Astrocyte (in vitro differentiated cells and primary cell): ENCODE data around the gene TBCEL. TPM values are rescaled to one million over a fixed set of nuclear protein-coding genes. Genes with fewer than 3 reads are reported as not detected.
"Not testable (repeated sequence)": the region's sequence is repeated elsewhere in the genome, so short reads cannot be mapped to it uniquely, and the experiment has no call there.

Experiments
- DNase-seq: peaks from one replicate; pipeline ENCODE4 v3.0.0-alpha.2; 2010; ENCODE audit warnings: low read depth
- FAIRE-seq: peaks from 2 replicates; lab custom pipeline; 2011; peaks lifted over from hg19 to GRCh38; lab: Jason Lieb, UNC
- H2AFZ ChIP-seq: 2 replicates; pipeline ENCODE4 v1.6.0; 2012; ENCODE audit warnings: low read depth, low read length, inconsistent platforms
- H3K27ac ChIP-seq: 2 replicates; pipeline ENCODE4 v1.5.1; 2011; ENCODE audit warnings: low read depth, low read length, inconsistent platforms
- H3K27me3 ChIP-seq: 2 replicates; pipeline ENCODE4 v1.6.0; 2011; ENCODE audit warnings: low read length, inconsistent platforms; ENCODE audit not compliant: insufficient read depth
- H3K36me3 ChIP-seq: 2 replicates; pipeline ENCODE4 v1.5.1; 2011; ENCODE audit warnings: low read length, inconsistent platforms; ENCODE audit not compliant: insufficient read depth
- H3K4me1 ChIP-seq: 2 replicates; pipeline ENCODE4 v1.5.1; 2011; ENCODE audit warnings: low read length, inconsistent platforms; ENCODE audit not compliant: insufficient read depth
- H3K4me2 ChIP-seq: 2 replicates; pipeline ENCODE4 v1.6.0; 2012; ENCODE audit warnings: low read length, inconsistent platforms
- H3K4me3 ChIP-seq: 2 replicates; pipeline ENCODE4 v1.5.1; 2011; ENCODE audit warnings: low read depth, mild to moderate bottlenecking, low read length, inconsistent platforms; ENCODE audit not compliant: insufficient read depth
- H3K79me2 ChIP-seq: 2 replicates; pipeline ENCODE4 v1.6.0; 2012; ENCODE audit warnings: mild to moderate bottlenecking, low read length, inconsistent platforms; ENCODE audit not compliant: insufficient read depth
- H3K9ac ChIP-seq: 2 replicates; pipeline ENCODE4 v1.6.0; 2012; ENCODE audit warnings: mild to moderate bottlenecking, low read length, inconsistent platforms
- H3K9me3 ChIP-seq: 2 replicates; pipeline ENCODE4 v1.5.1; 2012; ENCODE audit warnings: low read depth, mild to moderate bottlenecking, low read length, inconsistent platforms; ENCODE audit not compliant: insufficient read depth
- H4K20me1 ChIP-seq: 2 replicates; pipeline ENCODE4 v1.6.0; 2012; ENCODE audit warnings: low read length, inconsistent platforms; ENCODE audit not compliant: insufficient read depth
- H3K27ac Mint-ChIP-seq: one replicate; pipeline ENCODE4 v1.8.0; 2021; ENCODE audit warnings: mild to moderate bottlenecking, mixed read lengths; ENCODE audit not compliant: unreplicated experiment
- H3K27me3 Mint-ChIP-seq: one replicate; pipeline ENCODE4 v1.8.0; 2021; ENCODE audit warnings: low read depth, mixed read lengths; ENCODE audit not compliant: unreplicated experiment
- H3K36me3 Mint-ChIP-seq: one replicate; pipeline ENCODE4 v1.8.0; 2021; ENCODE audit warnings: low read depth, mixed read lengths; ENCODE audit not compliant: unreplicated experiment
- H3K4me1 Mint-ChIP-seq: one replicate; pipeline ENCODE4 v1.8.0; 2021; ENCODE audit warnings: low read depth, mixed read lengths; ENCODE audit not compliant: unreplicated experiment
- H3K4me3 Mint-ChIP-seq: one replicate; pipeline ENCODE4 v1.8.0; 2021; ENCODE audit warnings: mild to moderate bottlenecking, moderate library complexity, mixed read lengths; ENCODE audit not compliant: unreplicated experiment
- H3K9me3 Mint-ChIP-seq: one replicate; pipeline ENCODE4 v1.8.0; 2021; ENCODE audit warnings: mild to moderate bottlenecking, mixed read lengths; ENCODE audit not compliant: unreplicated experiment
- CTCF ChIP-seq: IDR thresholded peaks from 2 replicates; pipeline ENCODE4 v1.5.1; 2011; ENCODE audit warnings: low read depth, mild to moderate bottlenecking, inconsistent platforms, low read length, moderate library complexity; ENCODE audit not compliant: insufficient read depth
- EZH2 ChIP-seq: IDR thresholded peaks from 2 replicates; pipeline ENCODE4 v1.6.1; 2012; ENCODE audit warnings: mild to moderate bottlenecking, low read length, inconsistent platforms; ENCODE audit not compliant: insufficient read depth
- total RNA-seq: library from RNA; stranded (reverse); gene quantifications from 2 replicates; pipeline ENCODE4 v1.2.1, GENCODE V29; 2021

Gene TBCEL
- total RNA-seq, 1 donor from 2014 or later, result 25.9 TPM

- H3K9me3 Mint-ChIP-seq, result no peaks in the 10 kb centered on the region
- no peaks in the 10 kb centered on the region for H3K36me3 Mint-ChIP-seq
- H4K20me1 ChIP-seq, result peaks cover 54% of the 10 kb centered on the region
Observed at GRCh38 chr11:121029153-121029552, 5.3 kb downstream of the TBCEL start.

GRCh38 chr11:121029813-121030445, 6.0 kb downstream of the TBCEL start:
- Mint-ChIP-seq H3K27ac (no peak overlapping the region), H3K27me3 (no peaks in the 10 kb centered on the region), H3K9me3 (no peaks in the 10 kb centered on the region), H3K4me1 (peaks cover 14% of the 10 kb centered on the region), H3K4me3 (no peak overlapping the region), H3K36me3 (no peaks in the 10 kb centered on the region)
- Histone ChIP-seq H3K9ac (no peak overlapping the region), H2AFZ (no peak overlapping the region), H3K27me3 (no peaks in the 10 kb centered on the region), H3K4me1 (peaks cover 5% of the 10 kb centered on the region), H3K36me3 (no peaks in the 10 kb centered on the region), H3K9me3 (no peaks in the 10 kb centered on the region), H3K27ac (no peak overlapping the region), H3K79me2 (peaks cover 76% of the 10 kb centered on the region), H4K20me1 (peaks cover 50% of the 10 kb centered on the region), H3K4me3 (no peak overlapping the region), H3K4me2 (no peak overlapping the region)
- no peak for FAIRE-seq
- TF ChIP-seq CTCF (no peak), EZH2 (no peak)
- DNase-seq, result no peak

More at GRCh38 chr11:121029153-121029552, 5.3 kb downstream of the TBCEL start:
- Histone ChIP-seq H2AFZ (no peak overlapping the region), H3K4me3 (no peak overlapping the region), H3K4me1 (peaks cover 12% of the 10 kb centered on the region), H3K9me3 (no peaks in the 10 kb centered on the region), H3K36me3 (no peaks in the 10 kb centered on the region), H3K4me2 (no peak overlapping the region), H3K9ac (no peak overlapping the region), H3K27me3 (no peaks in the 10 kb centered on the region), H3K27ac (no peak overlapping the region), H3K79me2 (peaks cover 77% of the 10 kb centered on the region)
- FAIRE-seq (no peak), DNase-seq (no peak)
- Mint-ChIP-seq H3K27me3 (no peaks in the 10 kb centered on the region), H3K4me3 (no peak overlapping the region), H3K4me1 (peaks cover 14% of the 10 kb centered on the region), H3K27ac (no peak overlapping the region)
- TF ChIP-seq EZH2 (no peak), CTCF (no peak)

DNA sequence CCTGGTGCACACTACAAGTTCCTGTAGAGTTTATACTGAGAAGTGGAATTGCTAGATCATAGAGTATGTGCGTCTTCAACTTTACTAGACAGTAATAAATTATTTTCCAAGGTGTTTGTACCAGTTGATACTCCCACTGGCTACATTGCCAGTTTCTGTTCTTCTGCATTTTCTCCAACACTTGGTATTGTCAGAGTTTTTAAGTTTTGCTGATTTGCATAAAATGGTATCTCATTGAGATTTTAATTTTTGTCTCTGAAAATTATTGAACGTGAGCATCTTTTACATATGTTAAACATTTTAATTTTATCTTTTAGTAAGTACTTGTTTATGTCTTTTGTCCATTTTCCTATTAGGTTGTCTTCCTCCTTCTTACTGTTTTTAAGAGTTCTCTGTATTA, 7.3 kb downstream of the TBCEL start:
- no peaks in the 10 kb centered on the region for H3K27me3 ChIP-seq
- Mint-ChIP-seq H3K27ac (no peak overlapping the region), H3K9me3 (no peaks in the 10 kb centered on the region), H3K4me3 (no peak overlapping the region), H3K36me3 (no peaks in the 10 kb centered on the region), H3K27me3 (no peaks in the 10 kb centered on the region), H3K4me1 (peaks cover 18% of the 10 kb centered on the region)
- DNase-seq (no peak), FAIRE-seq (no peak)
- H3K79me2 ChIP-seq, result peaks cover 72% of the 10 kb centered on the region
- no peak overlapping the region for H2AFZ ChIP-seq
- H3K36me3 ChIP-seq, result no peaks in the 10 kb centered on the region
- H3K4me1 ChIP-seq, result no peaks in the 10 kb centered on the region
- H3K9ac ChIP-seq, result no peak overlapping the region
- no peak overlapping the region for H3K27ac ChIP-seq
- H3K4me2 ChIP-seq, result no peak overlapping the region
- peaks cover 50% of the 10 kb centered on the region for H4K20me1 ChIP-seq
- no peaks in the 10 kb centered on the region for H3K9me3 ChIP-seq
- TF ChIP-seq EZH2 (no peak), CTCF (no peak)
- H3K4me3 ChIP-seq, result no peak overlapping the region

- not testable (repeated sequence) for H3K27me3 Mint-ChIP-seq, FAIRE-seq, H3K27ac ChIP-seq, H3K4me3 Mint-ChIP-seq, H3K4me2 ChIP-seq, H2AFZ ChIP-seq, H3K9me3 ChIP-seq, H3K9ac ChIP-seq, H3K36me3 ChIP-seq, H3K4me3 ChIP-seq, DNase-seq, H3K27me3 ChIP-seq, H3K27ac Mint-ChIP-seq, H3K9me3 Mint-ChIP-seq, H3K36me3 Mint-ChIP-seq, H3K4me1 ChIP-seq
- Histone ChIP-seq H4K20me1 (peaks cover 55% of the 10 kb centered on the region), H3K79me2 (peaks cover 72% of the 10 kb centered on the region)
- H3K4me1 Mint-ChIP-seq, result peaks cover 19% of the 10 kb centered on the region
Observed at GRCh38 chr11:121031648-121032047, 7.7 kb downstream of the TBCEL start.
